H1 (cell line): ENCODE data around the gene ACAP3. TPM values are rescaled to one million over a fixed set of nuclear protein-coding genes. Genes with fewer than 3 reads are reported as not detected.
"Not testable (repeated sequence)": the region's sequence is repeated elsewhere in the genome, so short reads cannot be mapped to it uniquely, and the experiment has no call there.

Source experiments
- CTCF ChIA-PET: fragments of 300-600 bp; sonication (Branson Sonifier 250); formaldehyde crosslinking; loops from one replicate; lab custom pipeline; 2021; ENCODE audit not compliant: partially characterized antibody; lab: Charles Lee
- POLR2A ChIA-PET: fragments of 300-600 bp; sonication (Branson Sonifier 250); formaldehyde crosslinking; loops from one replicate; lab custom pipeline; 2021; ENCODE audit warnings: inconsistent platforms; ENCODE audit not compliant: partially characterized antibody; lab: Charles Lee
- DNase-seq, 2 experiments: peaks; one replicate each; pipeline versions ENCODE4 v3.0.0 to v3.0.0-alpha.2; 2010 to 2022; ENCODE audit warnings: low spot score in 2 of 2, low read depth in 1 of 2, mixed read lengths in 1 of 2
- FAIRE-seq: peaks from 2 replicates; lab custom pipeline; 2011; peaks lifted over from hg19 to GRCh38; lab: Jason Lieb, UNC
- H2AFZ ChIP-seq: 2 replicates; pipeline ENCODE4 v1.8.1; 2012; ENCODE audit warnings: low read length, inconsistent platforms
- H2AK5ac ChIP-seq: 2 replicates; pipeline ENCODE4 v1.6.1; 2013; ENCODE audit warnings: low read depth, low read length
- H2BK120ac ChIP-seq: replicated peaks from 2 replicates; pipeline ENCODE3; 2013; ENCODE audit warnings: low read depth, low read length, inconsistent platforms
- H2BK12ac ChIP-seq: 2 replicates; pipeline ENCODE4 v1.6.1; 2013; ENCODE audit warnings: low read depth, low read length
- H2BK15ac ChIP-seq: 2 replicates; pipeline ENCODE4 v1.6.1; 2013; ENCODE audit warnings: low read length
- H2BK20ac ChIP-seq: 2 replicates; pipeline ENCODE4 v1.6.1; 2013; ENCODE audit warnings: low read length
- H2BK5ac ChIP-seq: 2 replicates; pipeline ENCODE4 v1.6.1; 2013; ENCODE audit warnings: low read depth, low read length
- H3K14ac ChIP-seq: 2 replicates; pipeline ENCODE4 v1.6.1; 2013; ENCODE audit warnings: inconsistent platforms; ENCODE audit not compliant: insufficient read length
- H3K18ac ChIP-seq: 2 replicates; pipeline ENCODE4 v1.6.1; 2013; ENCODE audit warnings: low read length; ENCODE audit errors: extremely low read depth
- H3K23ac ChIP-seq: 2 replicates; pipeline ENCODE4 v1.6.1; 2013; ENCODE audit warnings: inconsistent platforms; ENCODE audit not compliant: insufficient read length
- H3K23me2 ChIP-seq: 2 replicates; pipeline ENCODE4 v1.6.1; 2013; ENCODE audit warnings: low read depth, low read length
- H3K27ac ChIP-seq: 2 replicates; pipeline ENCODE4 v1.6.1; 2011; ENCODE audit warnings: low read depth, low read length, inconsistent platforms
- H3K27me3 ChIP-seq, 4 experiments: replicated peaks in 1 of 4; 1 replicate in 1 of 4; 2 replicates in 3 of 4; pipeline versions ENCODE4 v1.6.1 to v1.8.1; 2011 to 2013; ENCODE audit warnings: low read length in 3 of 4, mild to moderate bottlenecking in 3 of 4, inconsistent platforms in 2 of 4, mixed read lengths in 2 of 4, moderate library complexity in 1 of 4; ENCODE audit not compliant: control insufficient read depth in 3 of 4, insufficient read depth in 3 of 4; ENCODE audit errors: extremely low read depth in 1 of 4
- H3K36me3 ChIP-seq, 4 experiments: 2 replicates each; pipeline versions ENCODE4 v1.6.1 to v1.8.1; 2011 to 2013; ENCODE audit warnings: mild to moderate bottlenecking in 4 of 4, low read length in 3 of 4, moderate library complexity in 2 of 4, control low read depth in 1 of 4, inconsistent platforms in 1 of 4; ENCODE audit not compliant: insufficient read depth in 4 of 4, control insufficient read depth in 2 of 4
- H3K4ac ChIP-seq: replicated peaks from 2 replicates; pipeline ENCODE3; 2013; ENCODE audit warnings: low read length, low read depth, mixed read lengths, inconsistent platforms; ENCODE audit not compliant: insufficient read length
- H3K4me1 ChIP-seq, 4 experiments: replicated peaks in 1 of 4; 1 replicate in 1 of 4; 2 replicates in 3 of 4; pipeline versions ENCODE4 v1.6.1 to v1.8.1; 2011 to 2013; ENCODE audit warnings: low read length in 3 of 4, inconsistent platforms in 2 of 4, mixed read lengths in 1 of 4; ENCODE audit not compliant: insufficient read depth in 4 of 4, control insufficient read depth in 3 of 4
- H3K4me2 ChIP-seq, 2 experiments: 2 replicates each; pipeline versions ENCODE4 v1.6.1 to v1.8.1; 2011 to 2013; ENCODE audit warnings: low read depth in 2 of 2, low read length in 2 of 2, control low read depth in 1 of 2, inconsistent platforms in 1 of 2, mild to moderate bottlenecking in 1 of 2; ENCODE audit not compliant: insufficient read depth in 1 of 2
- H3K4me3 ChIP-seq, 4 experiments: fragments of 200-600, 300-600 bp in 1 of 4; sonication (generic), shearing (Covaris generic), sonication (Bioruptor Twin) in 1 of 4; 2 replicates each; pipeline versions ENCODE4 v1.5.1 to v1.8.1; 2011 to 2016; ENCODE audit warnings: low read length in 4 of 4, low read depth in 3 of 4, control low read depth in 2 of 4, inconsistent platforms in 2 of 4, mild to moderate bottlenecking in 2 of 4, mixed read lengths in 1 of 4, moderate library complexity in 1 of 4; ENCODE audit not compliant: insufficient read depth in 2 of 4; ENCODE audit errors: extremely low read depth in 1 of 4
- H3K56ac ChIP-seq: replicated peaks from 2 replicates; pipeline ENCODE3; 2013; ENCODE audit warnings: low read depth, mild to moderate bottlenecking, mixed read lengths, low read length, inconsistent platforms; ENCODE audit not compliant: insufficient read length
- H3K79me1 ChIP-seq: 2 replicates; pipeline ENCODE4 v1.6.1; 2013; ENCODE audit warnings: low read depth, low read length, control low read depth
- H3K79me2 ChIP-seq, 2 experiments: 2 replicates each; pipeline versions ENCODE4 v1.6.1 to v1.8.1; 2012 to 2013; ENCODE audit warnings: low read length in 2 of 2, mild to moderate bottlenecking in 2 of 2, inconsistent platforms in 1 of 2; ENCODE audit not compliant: insufficient read depth in 2 of 2, control insufficient read depth in 1 of 2
- H3K9ac ChIP-seq, 4 experiments: replicated peaks in 1 of 4; 1 replicate in 1 of 4; 2 replicates in 3 of 4; pipeline versions ENCODE4 v1.6.1 to v1.8.1; 2011 to 2013; ENCODE audit warnings: low read depth in 3 of 4, low read length in 3 of 4, control low read depth in 2 of 4, mild to moderate bottlenecking in 2 of 4, moderate library complexity in 2 of 4, inconsistent platforms in 1 of 4; ENCODE audit errors: extremely low read depth in 1 of 4
- H3K9me3 ChIP-seq, 2 experiments: 2 replicates each; pipeline versions ENCODE4 v1.6.1 to v1.8.1; 2012 to 2013; ENCODE audit warnings: mild to moderate bottlenecking in 2 of 2, moderate library complexity in 2 of 2, control low read depth in 1 of 2, inconsistent platforms in 1 of 2, low read depth in 1 of 2, low read length in 1 of 2, mixed read lengths in 1 of 2; ENCODE audit not compliant: insufficient read depth in 2 of 2
- H4K20me1 ChIP-seq, 2 experiments: replicated peaks in 1 of 2; 2 replicates each; pipeline versions ENCODE3 to v1.8.1; 2011 to 2013; ENCODE audit warnings: inconsistent platforms in 2 of 2, low read length in 2 of 2, mild to moderate bottlenecking in 1 of 2; ENCODE audit not compliant: insufficient read depth in 2 of 2, control insufficient read depth in 1 of 2
- H4K5ac ChIP-seq: 2 replicates; pipeline ENCODE4 v1.6.1; 2013; ENCODE audit warnings: low read length, low read depth, mixed read lengths, inconsistent platforms; ENCODE audit not compliant: insufficient read length
- H4K8ac ChIP-seq: 2 replicates; pipeline ENCODE4 v1.8.0; 2013; ENCODE audit warnings: mild to moderate bottlenecking, moderate library complexity, low read length, inconsistent platforms; ENCODE audit not compliant: insufficient read depth; ENCODE audit errors: extremely low read depth
- H4K91ac ChIP-seq: replicated peaks from 2 replicates; pipeline ENCODE3; 2013; ENCODE audit warnings: low read length, mixed read lengths, inconsistent platforms; ENCODE audit not compliant: insufficient read length
- WGBS, 2 experiments: shearing (Covaris generic) in 1 of 2; methylation state at CpG; one replicate each; pipeline versions ENCODE4 v1.1.6 to v1.1.7; 2013 to 2015; ENCODE audit warnings: low lambda C conversion rate in 2 of 2, mixed read lengths in 2 of 2, inconsistent platforms in 1 of 2, low coverage in 1 of 2, missing lambda C conversion rate in 1 of 2; ENCODE audit not compliant: insufficient replicate concordance in 2 of 2, insufficient coverage in 1 of 2, insufficient read length in 1 of 2; ENCODE audit errors: extremely low coverage in 1 of 2, missing lambda C conversion rate in 1 of 2; 5-methylcytosine and 5-hydroxymethylcytosine counted together
- polyA plus RNA-seq, 7 experiments: library from polyadenylated mRNA; depleted of rRNA in 3 of 7; stranded (reverse) in 5 of 7; unstranded in 2 of 7; fragments of >200 nt in 5 of 7; fragments of 200-250 nt in 2 of 7; gene quantifications; 1 replicate in 5 of 7; 2 replicates in 1 of 7; 4 replicates in 1 of 7; pipeline versions ENCODE4 v1.2.1 to v1.2.3, GENCODE V29; 2011 to 2013; ENCODE audit warnings: missing spikeins in 2 of 7, mixed read lengths in 2 of 7
- total RNA-seq: library from RNA; stranded (reverse); fragmentation: NEBNext Ultra II Directional; extraction: Animal tissue kit (Norgen Biotek cat#: 25700); gene quantifications from 2 replicates; pipeline ENCODE4 v1.2.1, GENCODE V29; 2021

Gene ACAP3
- total and polyA plus RNA-seq, 2 of the 8 experiments (the other 6 are each of a cell fraction or from before 2014, with no cell fraction given), result 14.8 to 28.3 TPM

- H2BK12ac ChIP-seq, H2BK5ac ChIP-seq, H4K8ac ChIP-seq, H3K23me2 ChIP-seq, H3K18ac ChIP-seq, H2BK120ac ChIP-seq, H3K23ac ChIP-seq, H2BK20ac ChIP-seq, H3K56ac ChIP-seq, H3K4me3 ChIP-seq, H3K14ac ChIP-seq, H4K5ac ChIP-seq, DNase-seq, H3K27ac ChIP-seq, H2AFZ ChIP-seq, H3K9ac ChIP-seq, H3K27me3 ChIP-seq, FAIRE-seq, H2BK15ac ChIP-seq, H3K4ac ChIP-seq, H3K9me3 ChIP-seq, H4K91ac ChIP-seq: not testable (repeated sequence)
- peaks cover 18 to 31% of the 10 kb centered on the region in 2 experiments for H4K20me1 ChIP-seq
- peaks cover 19% of the 10 kb centered on the region for H3K79me1 ChIP-seq
- H3K4me2 ChIP-seq, result peak overlapping the region; percentile 33 to 49; a peak in 3 of 4 replicates
- CTCF ChIA-PET, result interaction anchor here (0.9 to 1.7 kb wide), 3 partner anchors 16 to 110 kb away, joined by 3 to 5 read pairs (median 3); no protein-coding TSS in a partner anchor
- peaks cover 0 to 11% (median 4%) of the 10 kb centered on the region in 4 experiments; a peak in 6 of 7 replicates for H3K4me1 ChIP-seq
- WGBS, 2 experiments, result 94% methylated on average over 8 of the region's 8 CpGs; no CpG with 5 or more reads in 1 of the 2 experiments
- H3K36me3 ChIP-seq, result peaks cover 17 to 52% (median 37%) of the 10 kb centered on the region in 4 experiments
- 0 out of 2 replicates have a peak overlapping the region, but pooled peaks have one; percentile 39 for H2AK5ac ChIP-seq
- POLR2A ChIA-PET, result interaction anchor here (1.3 to 10.1 kb wide), 5 partner anchors 9 to 18 kb away, joined by 3 to 134 read pairs (median 7); partner anchors contain the start of gene TAS1R3
- peaks cover 3 to 23% of the 10 kb centered on the region in 2 experiments; a peak in 3 of 4 replicates for H3K79me2 ChIP-seq
Observed at GRCh38 chr1:1316199-1316598, 8.5 kb upstream of the ACAP3 start.
